ENCODE measurements around the gene PIP5KL1.

The PIP5KL1 gene

GRCh38 chr9:127909839-127910273 lies 20.7 kb downstream of the PIP5KL1 start:
- no peak overlapping the region for H3K4me3 ChIP-seq (ENCODE audit: low read depth, low read length)
- DNase-seq (ENCODE audit: low read depth), result no peak
- TF ChIP-seq CTCF (IDR thresholded peaks at IDR 0.05; ENCODE audit: insufficient read depth, low read depth, low read length, missing control alignments), result no peak

GRCh38 chr9:127908660-127908926 lies 22.0 kb downstream of the PIP5KL1 start:
- no peak overlapping the region for H3K4me3 ChIP-seq (ENCODE audit: low read depth, low read length)
- DNase-seq (ENCODE audit: low read depth), result no peak
- TF ChIP-seq CTCF (IDR thresholded peaks at IDR 0.05; ENCODE audit: insufficient read depth, low read depth, low read length, missing control alignments), result no peak

- no peak overlapping the region for H3K4me3 ChIP-seq (ENCODE audit: low read depth, low read length)
- TF ChIP-seq CTCF (IDR thresholded peaks at IDR 0.05; ENCODE audit: insufficient read depth, low read depth, low read length, missing control alignments), result no peak
These were observed 22.5 kb downstream of the PIP5KL1 start for GRCh38 chr9:127907867-127908659.

GRCh38 chr9:127905788-127906191 lies 24.8 kb downstream of the PIP5KL1 start:
- no peak for TF ChIP-seq CTCF (IDR thresholded peaks at IDR 0.05; ENCODE audit: insufficient read depth, low read depth, low read length, missing control alignments)
- peak; percentile 75 for DNase-seq (ENCODE audit: low read depth)
- peak overlapping the region; percentile 64 for H3K4me3 ChIP-seq (ENCODE audit: low read depth, low read length)

More at GRCh38 chr9:127907867-127908659, 22.5 kb downstream of the PIP5KL1 start:
- no peak for DNase-seq (ENCODE audit: low read depth)

GRCh38 chr9:127905004-127905728 lies 25.4 kb downstream of the PIP5KL1 start:
- peak; percentile 77 for DNase-seq (ENCODE audit: low read depth)
- no peak for TF ChIP-seq CTCF (IDR thresholded peaks at IDR 0.05; ENCODE audit: insufficient read depth, low read depth, low read length, missing control alignments)
- H3K4me3 ChIP-seq (ENCODE audit: low read depth, low read length), result peak overlapping the region; percentile 64

GRCh38 chr9:127904561-127905003 lies 26.0 kb downstream of the PIP5KL1 start:
- no peak for TF ChIP-seq CTCF (IDR thresholded peaks at IDR 0.05; ENCODE audit: insufficient read depth, low read depth, low read length, missing control alignments)
- peak overlapping the region; percentile 64 for H3K4me3 ChIP-seq (ENCODE audit: low read depth, low read length)
- DNase-seq (ENCODE audit: low read depth), result peak; percentile 47
